ENCODE data around the gene CEACAM6.
A peak's percentile ranks its signal among the peaks of the same experiment; 100 is the strongest.

CEACAM6 gene

DNA sequence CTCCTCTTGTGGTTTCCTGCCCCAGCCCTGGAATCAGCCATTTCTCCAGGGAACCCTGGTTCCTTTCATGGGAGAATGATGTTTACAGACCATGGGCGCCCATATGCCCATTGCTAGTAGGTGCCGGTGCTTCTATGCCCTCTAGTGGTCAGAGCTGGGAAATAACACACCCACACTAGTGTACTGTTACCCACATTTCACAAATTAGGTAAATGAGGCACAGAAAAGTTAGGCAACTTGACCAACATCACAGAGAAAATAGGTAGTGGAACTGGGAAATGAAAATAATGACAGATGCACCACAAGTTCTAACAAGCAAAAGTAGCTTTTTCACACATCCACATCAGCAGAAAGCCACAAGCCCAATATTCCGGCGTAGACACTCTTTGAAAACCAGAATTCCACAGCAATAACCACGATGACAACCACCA is 39.7 kb downstream of the CEACAM6 start:
- DNase-seq (ENCODE audit: low read depth in 2 of 2, low spot score in 1 of 2) = peak; percentile 23 to 27

DNA sequence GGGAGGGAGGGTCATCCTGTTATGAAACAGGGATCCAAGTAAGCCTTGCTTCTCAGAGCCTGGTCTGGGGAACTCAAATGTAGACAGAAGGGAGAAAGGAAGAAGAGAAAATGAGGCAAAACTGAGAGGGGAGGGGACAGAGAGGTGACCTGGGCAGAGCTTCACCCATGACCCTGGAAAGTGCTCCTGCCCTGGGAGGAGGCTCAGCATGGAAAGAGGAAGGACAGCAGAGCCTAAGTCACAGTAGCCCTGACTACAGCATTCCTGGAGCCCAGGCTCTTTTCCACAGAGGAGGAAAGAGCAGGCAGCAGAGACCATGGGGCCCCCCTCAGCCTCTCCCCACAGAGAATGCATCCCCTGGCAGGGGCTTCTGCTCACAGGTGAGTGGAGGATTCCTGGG is 41.0 kb downstream of the CEACAM6 start, which contains the start of gene CEACAM3:
CEACAM3 (plus strand) TSS at position 226 of the 400 bp plus-strand sequence; CDS start at position 317, 91 bp downstream.
- no peak for DNase-seq (ENCODE audit: low read depth in 2 of 2, low spot score in 1 of 2)

DNA sequence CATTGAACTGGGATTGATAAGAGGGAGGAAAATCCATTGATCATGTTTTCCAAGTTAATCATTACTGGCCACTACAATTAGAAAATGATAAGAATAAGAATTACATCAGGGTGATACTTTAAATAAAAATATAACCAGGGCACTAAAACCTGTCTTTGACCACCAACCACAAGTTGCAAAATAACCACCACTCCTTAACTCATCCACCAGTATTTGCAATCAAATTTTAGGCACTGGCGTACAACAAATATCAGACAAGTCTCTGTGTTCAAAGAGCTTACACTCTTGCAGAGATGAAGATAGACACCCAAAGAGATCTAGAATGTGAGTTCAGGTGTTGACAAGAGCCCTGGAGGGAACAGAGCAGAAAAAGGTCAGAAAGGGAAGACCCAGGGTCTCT is 41.6 kb downstream of the CEACAM6 start:
- no peak for DNase-seq (ENCODE audit: low read depth in 2 of 2, low spot score in 1 of 2)

DNA sequence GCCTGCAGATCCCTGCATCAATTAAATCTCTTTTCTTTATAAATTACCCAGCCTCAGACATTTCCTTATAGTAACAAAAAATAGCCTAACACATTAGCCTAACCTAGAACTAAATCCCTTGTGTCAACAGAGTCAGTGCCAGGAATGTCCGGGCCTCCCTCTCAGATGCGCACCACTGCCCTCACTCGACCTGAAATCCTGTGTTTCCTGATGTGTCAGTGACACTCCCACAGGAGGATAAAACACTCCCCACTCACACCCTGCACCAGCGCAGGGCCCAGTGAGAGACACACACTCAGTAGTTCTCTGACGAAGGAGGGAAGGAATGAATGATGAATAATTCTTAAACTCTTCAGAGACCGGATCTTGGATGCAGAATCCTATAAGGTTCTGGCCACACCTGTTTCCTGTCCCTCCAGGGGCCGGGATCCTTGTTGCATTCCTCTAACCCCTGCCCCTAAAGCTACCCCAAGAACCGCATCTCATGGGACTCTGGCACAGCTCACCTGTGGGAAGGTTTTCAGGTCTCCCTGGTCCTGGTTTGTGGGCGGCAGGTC is 44.2 kb downstream of the CEACAM6 start:
- DNase-seq (ENCODE audit: low read depth in 2 of 2, low spot score in 1 of 2) = no peak

DNA sequence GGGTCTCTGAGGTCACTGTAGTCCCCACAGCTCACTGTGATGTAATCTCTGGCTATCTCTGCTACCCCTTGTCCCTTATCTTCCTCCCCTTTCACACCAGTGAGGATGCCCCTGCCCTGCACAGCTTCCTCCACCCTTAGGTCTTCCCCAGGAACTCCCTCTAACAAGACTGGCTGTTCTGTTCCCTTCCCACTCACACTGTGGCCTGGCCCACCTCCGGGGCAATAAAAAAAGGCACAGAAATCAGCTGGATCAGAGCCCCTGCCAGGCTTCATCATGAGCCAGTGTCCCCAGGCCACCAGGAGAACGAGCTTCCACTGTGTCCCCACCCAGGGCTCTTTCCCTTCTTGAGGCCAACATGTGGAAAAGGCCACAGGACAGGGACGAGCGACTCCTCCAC is 45.7 kb downstream of the CEACAM6 start:
- no peak for DNase-seq (ENCODE audit: low read depth in 2 of 2, low spot score in 1 of 2)

DNA sequence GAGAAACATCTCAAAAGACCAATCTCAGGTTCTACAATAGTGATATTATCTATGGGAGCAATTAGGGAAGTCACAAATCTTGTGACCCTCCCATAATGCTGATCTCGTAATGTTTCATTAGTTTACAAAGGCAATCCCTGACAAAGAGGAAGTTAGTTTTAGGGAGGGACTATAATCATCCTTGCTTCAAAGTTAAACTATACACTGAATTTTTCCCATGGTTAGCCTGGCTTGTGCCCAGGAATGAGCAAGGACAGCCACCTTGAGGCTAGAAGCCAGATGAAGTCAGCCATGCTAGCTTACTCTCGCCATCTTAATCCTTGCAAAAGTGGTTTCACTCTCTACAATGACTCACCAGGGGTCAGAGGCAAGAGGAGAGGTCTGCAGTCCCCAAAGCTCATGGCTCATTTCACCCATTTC is 46.5 kb downstream of the CEACAM6 start:
- no peak for DNase-seq (ENCODE audit: low read depth in 2 of 2, low spot score in 1 of 2)

DNA sequence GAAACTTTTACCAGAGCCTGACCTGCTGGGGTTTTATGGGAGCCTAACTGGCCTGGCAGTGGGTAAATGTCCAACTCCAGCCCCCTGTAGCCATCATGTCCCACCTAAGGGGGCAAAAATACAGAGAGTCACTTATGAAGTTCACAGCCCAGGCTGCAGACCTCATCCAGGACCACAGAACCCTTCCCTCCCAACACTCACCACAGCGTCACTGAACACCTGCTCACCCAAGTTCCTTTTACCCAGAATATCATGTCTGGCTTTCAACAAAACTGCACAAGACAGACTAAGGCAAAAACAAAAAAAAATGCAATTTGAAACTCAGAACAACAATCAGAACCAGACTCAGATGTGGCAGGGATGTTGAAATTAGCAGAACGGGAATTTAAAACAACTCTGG is 47.4 kb downstream of the CEACAM6 start:
- no peak for DNase-seq (ENCODE audit: low read depth in 2 of 2, low spot score in 1 of 2)

DNA sequence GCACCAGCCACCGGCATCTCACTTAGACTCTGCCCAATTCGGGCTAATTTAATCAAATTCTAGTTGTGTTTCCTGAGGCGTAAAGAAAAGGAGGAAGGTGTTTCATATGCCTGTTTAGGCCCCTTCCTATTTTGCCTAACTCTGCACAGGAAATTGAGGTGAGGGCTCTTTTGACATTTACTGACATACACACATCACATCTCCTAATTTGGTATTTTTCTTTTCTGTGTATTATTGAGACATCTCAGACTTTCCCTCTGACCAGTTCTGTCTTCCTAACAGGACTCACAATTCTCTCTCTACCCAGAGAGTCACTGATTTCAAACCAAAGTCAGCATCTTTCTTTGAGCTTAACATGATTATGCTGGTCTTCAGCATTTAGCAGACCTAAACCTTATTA is 49.0 kb downstream of the CEACAM6 start:
- no peak for DNase-seq (ENCODE audit: low read depth in 2 of 2, low spot score in 1 of 2)

DNA sequence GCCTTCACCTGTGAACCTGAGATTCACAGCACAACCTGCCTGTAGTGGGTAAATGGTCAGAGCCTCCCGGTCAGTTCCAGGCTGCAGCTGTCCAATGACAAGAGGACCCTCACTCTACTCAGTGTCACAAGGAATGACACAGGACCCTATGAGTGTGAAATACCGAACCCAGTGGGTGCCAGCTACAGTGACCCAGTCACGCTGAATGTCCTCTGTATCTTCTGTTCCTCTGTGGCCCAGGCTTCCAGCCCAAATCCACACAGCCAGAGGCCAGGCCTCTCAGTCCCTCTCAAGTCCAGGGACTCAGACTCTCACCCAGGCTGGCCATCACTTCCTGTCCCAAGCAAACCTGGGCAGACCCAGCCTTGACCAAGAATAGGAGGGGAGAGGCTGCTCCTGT is 51.8 kb downstream of the CEACAM6 start:
- DNase-seq (ENCODE audit: low read depth in 2 of 2, low spot score in 1 of 2) = no peak

DNA sequence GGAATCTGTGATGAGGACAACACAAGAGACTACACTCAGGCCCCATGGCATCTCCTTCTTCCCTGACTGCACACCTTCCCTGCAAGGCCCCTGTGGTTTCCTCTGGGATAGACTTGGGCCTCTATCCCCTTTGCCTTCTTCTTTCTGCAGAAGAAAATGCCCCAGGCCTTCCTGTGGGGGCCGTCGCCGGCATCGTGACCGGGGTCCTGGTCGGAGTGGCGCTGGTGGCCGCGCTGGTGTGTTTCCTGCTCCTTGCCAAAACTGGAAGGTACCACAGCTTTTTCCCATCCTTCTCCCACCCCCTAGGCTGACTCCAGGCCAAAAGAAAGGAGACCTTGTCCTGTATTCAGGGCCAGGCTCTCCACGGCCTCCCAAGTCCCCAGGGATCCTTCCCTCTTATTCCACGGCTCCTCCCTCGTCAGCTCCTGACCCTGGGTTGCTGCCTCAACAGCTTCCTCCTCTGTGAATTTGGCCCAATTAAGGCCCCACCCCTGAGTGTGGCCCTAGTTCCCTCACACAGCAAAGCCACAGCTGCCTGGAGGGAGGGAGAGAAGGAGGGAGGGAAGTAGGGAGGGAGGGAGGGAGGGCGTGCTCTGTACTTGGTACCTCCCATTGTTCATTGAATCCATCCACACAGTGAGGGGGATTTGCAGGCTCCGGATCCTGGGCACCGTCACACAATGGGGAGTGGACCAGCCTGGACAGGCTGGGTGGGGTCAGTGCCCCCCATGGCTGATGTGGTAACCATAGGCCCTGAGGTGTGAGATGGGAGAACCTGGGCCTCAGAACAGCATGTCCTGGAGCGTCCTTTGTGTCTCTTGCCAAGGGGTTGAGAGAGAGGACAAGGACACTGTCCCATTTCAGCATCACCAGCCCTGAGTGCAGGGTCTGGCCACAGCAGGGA is 53.6 kb downstream of the CEACAM6 start:
- DNase-seq (ENCODE audit: low read depth in 2 of 2, low spot score in 1 of 2) = no peak

DNA sequence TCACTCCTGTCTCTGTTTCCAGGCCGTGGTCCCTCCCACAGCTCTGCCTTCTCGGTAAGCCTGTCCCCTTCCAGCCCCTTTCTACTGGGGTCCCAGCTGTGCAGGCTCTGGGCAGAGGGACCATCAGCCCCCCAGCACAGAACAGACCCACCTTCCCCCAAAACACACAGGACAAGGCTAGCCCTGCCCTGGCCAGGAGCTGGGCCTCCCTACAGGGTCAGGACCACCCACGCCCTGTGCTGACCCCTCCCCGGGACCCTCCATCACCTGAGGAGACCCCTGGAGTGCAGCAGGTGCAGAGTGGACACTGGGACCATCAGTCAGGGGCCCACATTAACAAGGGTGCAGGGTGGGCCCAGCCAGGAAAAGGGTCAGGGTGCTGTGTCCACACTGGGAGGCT is 55.0 kb downstream of the CEACAM6 start:
- no peak for DNase-seq (ENCODE audit: low read depth in 2 of 2, low spot score in 1 of 2)

DNA sequence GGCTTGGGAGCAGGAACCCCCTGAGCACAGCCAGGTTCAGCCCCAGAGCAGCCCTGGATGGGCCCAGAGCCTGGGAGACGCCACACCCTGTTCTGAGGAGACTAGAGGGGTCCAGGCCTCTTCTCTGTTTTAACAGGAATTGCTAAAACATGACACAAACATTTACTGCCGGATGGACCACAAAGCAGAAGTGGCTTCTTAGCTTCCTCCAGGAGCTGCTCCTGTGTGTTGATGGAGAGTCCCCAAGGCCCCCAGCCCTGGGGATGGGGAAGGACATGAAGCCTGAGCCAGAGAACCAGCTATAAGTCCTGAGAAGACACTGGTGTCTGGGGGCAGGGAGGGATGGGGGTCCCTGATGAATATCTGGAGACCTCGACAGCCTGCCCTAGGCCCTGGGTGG is 55.7 kb downstream of the CEACAM6 start:
- DNase-seq (ENCODE audit: low read depth in 2 of 2, low spot score in 1 of 2) = no peak

DNA sequence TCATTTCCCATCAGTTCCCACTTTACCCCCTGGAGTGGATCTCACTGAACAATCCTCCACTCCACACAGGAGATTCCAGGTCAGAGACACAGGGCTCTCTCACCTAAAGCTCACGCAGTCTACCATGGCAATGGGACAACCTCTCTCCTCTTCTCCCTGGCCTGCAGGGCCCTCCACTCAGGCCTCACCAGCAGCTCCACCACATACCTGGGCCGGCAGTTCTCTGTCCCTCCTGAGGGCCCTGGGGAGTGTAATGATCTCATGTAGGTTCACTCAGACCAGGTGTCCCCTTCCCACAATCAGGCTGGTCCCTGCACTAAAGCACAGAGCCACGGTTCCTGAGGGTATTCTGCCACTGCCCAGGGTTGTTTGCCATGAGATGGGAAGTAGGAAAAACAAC is 56.7 kb downstream of the CEACAM6 start:
- no peak for DNase-seq (ENCODE audit: low read depth in 2 of 2, low spot score in 1 of 2)

DNA sequence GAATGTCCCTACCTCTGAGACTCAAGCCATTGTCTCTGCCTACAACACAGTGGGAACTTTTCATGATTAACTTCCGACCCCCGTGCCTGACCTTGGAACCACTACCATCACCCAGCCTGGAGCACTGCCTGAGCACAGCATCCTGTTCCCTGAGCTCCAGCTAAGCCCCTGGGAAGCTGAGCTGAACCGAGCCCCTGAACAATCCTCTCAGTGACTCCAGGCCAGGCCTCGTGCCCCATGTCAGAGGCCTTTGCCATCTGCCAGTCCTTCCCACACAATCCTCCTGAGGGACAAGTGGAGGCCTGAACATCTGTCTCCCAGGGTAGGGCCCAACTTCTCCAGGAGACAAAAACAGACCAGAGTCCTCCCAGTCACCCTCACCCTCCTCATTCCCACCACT is 58.6 kb downstream of the CEACAM6 start:
- DNase-seq (ENCODE audit: low read depth in 2 of 2, low spot score in 1 of 2) = no peak

DNA sequence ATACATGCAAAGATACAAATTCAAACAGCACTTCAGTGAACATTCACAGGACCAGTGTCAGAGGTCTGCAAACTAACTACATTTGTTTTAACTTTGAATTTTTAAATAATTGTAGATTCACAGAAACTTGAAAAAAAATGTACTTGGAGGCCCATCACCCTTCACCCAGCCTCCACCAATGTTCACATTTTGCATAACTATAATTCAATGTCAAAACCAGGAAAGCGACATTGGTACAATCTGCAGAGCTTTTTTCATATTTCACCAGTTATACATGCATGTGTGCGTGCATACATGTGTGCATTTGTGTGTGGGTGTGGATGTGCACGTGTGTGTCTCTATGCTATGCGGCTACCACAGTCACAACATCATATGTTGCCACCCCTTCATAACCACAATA is 60.0 kb downstream of the CEACAM6 start:
- no peak for DNase-seq (ENCODE audit: low read depth in 2 of 2, low spot score in 1 of 2)

DNA sequence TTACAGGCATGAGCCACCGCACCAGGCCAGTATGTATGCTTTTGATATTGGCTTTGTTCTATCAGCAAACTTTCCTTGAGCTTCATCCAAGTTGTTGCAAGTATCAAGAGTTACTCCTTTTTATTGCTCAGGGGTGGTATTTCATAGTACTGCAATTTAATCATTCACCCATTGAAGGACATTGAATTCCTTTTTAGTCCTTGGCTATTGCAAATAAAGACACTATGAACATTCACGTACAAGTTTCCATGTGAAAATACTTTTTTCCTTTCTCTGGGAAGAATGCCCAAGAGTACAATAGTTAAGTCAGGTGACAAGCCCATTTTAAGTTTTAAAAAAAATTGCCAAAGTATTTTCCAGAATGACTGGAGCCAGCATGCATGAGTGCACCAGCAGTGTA is 61.4 kb downstream of the CEACAM6 start:
- no peak for DNase-seq (ENCODE audit: low read depth in 2 of 2, low spot score in 1 of 2)

DNA sequence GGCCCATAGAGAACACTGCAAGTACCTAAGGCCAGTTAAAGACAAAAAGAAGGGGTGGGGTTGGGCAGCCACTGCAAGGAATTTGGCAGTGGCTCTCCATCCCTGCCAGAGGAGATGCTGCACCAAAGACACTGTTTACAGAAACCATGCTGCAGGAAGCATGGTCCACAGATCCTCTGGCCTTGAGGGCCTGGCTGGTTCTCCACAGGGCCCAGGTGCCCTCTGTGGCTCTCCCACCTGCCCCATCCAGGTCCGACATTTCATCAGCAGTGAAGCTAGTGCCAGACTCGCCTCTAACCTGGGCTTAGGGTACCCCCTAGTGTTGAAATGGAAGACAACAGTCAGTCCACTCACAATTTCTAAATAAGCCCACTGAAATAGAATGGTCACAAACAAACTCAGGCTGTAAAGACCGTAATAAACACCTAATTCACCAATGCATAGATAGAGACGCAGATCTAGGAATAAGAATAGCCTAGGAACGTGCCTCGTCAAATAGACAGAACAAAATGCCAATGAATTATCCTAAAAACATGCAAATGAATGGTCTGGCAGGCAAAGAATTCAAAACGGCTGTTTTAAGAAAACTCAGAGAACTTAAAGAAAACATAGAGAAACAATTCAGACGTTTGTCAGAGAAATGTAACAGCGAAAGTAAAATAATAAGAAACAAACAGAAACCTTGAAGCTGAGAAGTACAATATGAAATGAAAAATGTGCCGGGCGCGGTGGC is 65.8 kb downstream of the CEACAM6 start:
- no peak for DNase-seq (ENCODE audit: low read depth in 2 of 2, low spot score in 1 of 2)
